ENCODE results near the gene LILRB3.

DNA sequence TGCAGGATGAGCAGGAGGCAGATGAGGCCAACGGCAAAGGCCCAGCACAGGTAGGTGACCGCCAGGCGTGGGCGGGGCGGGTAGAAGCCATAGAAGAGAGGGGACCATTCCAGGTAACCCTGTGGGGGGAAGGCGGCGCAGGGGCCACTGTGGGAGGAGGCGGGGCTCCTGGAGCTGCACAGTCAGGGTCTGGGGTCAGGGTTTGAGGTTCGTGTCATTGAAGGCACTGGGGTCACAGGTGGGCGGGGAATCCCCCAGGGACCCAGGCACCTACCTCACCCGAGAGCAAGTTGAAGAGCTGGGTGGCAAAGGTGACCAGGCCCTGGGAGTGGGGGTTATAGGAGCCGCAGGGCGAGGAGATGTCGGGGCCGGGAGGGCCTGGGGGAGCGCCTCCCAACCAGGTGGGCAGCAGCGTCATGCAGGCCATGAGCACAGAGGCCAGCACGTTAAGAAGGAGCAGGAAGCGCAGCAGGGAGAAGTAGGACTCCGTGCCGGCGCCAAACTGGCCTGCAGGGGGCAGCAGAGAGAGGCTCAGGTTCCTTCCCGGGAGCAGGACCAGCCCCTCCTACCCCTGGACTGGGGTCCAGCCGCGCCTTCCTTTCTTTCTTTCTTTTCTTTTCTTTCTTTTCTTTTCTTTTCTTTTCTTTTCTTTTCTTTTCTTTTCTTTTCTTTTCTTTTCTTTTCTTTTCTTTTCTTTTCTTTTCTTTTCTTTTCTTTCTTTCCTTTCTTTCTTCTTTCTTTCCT is 54.5 kb downstream of the LILRB3 start:
- TF ChIP-seq POLR2A (IDR thresholded peaks at IDR 0.05) (no peak), CTCF (IDR thresholded peaks at IDR 0.05) (peak; percentile 67 to 90 (median 79))

All from ovary (tissue), 3 donors.